IPS DF 4.7 (cell line): ENCODE measurements around the gene C1orf146.
"Not testable (repeated sequence)": the region's sequence is repeated elsewhere in the genome, so short reads cannot be mapped to it uniquely, and the experiment has no call there.

Source experiments
- DNase-seq: peaks from one replicate; pipeline ENCODE4 v3.0.0-alpha.2; 2013; ENCODE audit warnings: low spot score; ENCODE audit errors: extremely low read depth

C1orf146 gene

GRCh38 chr1:92217721-92218120 is at the start of gene C1orf146:
TSS of gene C1orf146 (plus strand) at chr1:92217915. CDS start at chr1:92231421, 13,506 bp downstream.
- no peak for DNase-seq

DNA sequence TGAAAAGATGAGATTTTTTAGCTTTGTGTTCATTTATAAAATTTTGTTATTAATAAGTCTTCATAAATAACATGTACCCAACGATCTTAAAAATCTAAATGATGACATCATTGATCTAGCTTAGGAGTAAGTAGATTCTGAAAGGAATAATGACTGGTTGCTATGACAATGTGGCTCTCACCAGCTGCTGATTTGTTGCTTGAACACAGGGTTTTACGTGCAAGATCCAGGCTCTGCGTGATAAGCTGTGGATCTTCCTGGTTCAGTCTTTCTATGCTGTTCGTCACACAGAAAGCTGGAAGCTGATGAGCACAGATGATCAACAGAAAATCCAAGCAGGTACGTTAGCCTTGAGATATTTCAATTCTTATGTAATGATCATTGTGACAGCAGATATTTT is 49.1 kb upstream of the C1orf146 start:
- no peak for DNase-seq

DNA sequence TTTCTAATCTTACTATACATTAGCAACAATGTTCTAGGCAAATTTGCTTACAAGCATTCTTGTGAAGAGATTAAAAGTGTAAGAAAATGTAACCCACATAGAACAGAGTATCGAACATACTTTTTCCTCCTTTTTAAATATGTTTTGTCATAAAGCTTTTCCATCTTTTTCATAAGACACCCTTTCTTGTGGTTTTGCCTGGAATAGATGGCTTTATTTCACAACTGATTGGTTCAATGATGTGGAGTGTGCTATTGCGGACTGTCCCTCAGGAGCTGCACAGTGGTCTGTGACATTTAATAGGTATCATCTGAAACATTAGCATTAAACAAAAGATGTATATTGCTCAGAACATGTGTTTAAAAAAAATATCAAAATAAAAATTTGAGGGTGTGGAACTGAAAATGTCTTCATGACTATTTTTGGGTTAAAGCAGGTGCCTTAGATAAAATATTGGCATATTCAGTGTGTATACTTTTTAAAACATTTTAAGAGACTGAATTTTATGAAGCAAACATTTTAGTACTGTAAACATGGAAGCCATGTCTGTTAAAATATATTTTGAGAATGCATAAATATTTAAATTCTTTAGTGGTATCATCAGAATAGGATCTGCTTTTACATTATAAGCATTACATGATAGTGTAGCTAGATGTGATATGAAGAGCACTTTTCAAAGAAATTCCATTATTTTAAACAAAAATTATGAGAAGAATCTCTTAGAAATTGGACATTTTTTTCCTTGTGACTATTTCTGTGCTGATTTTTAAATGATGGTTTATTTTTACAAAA is 48.3 kb upstream of the C1orf146 start:
- no peak for DNase-seq

- no peak for DNase-seq
Observed at GRCh38 chr1:92184632-92185031, 33.1 kb upstream of the C1orf146 start.

DNA sequence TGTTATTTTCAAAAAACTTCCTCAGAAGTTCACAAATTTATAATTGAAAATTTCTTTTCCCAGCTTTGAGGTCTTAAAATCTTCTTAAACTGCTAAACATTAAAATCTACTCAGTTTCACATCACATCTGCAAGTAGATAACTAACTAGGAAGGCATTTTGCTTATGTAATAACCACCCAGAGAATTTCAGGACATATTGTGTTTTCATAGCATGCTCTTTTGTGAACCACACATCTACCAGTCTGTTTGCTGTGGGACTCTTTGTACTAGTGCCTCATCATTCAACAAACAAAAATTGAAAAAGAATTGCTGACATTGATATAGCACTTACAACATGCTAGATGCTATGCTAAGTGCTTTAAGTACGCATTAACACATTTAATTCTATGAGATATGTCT is 31.6 kb upstream of the C1orf146 start:
- no peak for DNase-seq

DNA sequence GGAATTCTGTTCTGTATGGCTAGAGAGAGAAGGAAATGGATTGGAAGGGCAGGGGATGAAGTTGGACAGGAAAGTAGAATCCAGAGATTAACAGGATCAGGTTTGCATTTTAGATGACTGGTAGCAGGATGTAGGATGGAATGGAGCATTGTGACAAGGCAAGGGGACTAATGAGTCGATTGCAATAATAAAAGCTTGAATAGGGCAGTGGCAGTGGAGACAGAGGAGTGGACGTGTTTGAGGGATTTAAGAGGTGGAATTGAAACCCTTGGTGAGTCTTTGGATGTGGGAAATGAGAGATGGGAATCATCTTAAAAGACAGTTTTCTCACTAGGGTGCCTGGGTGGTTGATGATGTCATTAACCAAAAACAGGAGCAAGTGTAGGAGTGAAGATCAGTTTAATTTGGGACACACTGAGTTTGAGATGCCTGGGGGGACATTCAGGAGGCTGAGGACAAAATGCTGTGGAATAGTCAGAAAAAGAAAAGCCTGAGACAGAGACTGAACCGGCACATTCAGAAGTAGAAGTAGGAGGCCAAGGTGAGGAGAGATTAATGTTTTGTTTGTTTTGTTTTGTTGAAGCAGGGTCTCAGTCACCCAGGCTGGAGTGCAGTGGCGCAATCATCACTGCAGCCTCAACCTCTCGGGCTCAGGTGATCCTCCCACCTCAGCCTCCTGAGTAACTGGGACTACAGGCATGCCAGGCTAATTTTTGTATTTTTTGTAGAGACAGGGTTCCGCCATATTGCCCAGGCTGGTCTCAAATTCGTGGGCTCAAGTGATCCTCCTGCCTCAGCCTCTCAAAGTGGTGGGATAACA is 29.1 kb upstream of the C1orf146 start:
- no peak for DNase-seq

GRCh38 chr1:92191726-92192125 is 26.0 kb upstream of the C1orf146 start:
- no peak for DNase-seq

DNA sequence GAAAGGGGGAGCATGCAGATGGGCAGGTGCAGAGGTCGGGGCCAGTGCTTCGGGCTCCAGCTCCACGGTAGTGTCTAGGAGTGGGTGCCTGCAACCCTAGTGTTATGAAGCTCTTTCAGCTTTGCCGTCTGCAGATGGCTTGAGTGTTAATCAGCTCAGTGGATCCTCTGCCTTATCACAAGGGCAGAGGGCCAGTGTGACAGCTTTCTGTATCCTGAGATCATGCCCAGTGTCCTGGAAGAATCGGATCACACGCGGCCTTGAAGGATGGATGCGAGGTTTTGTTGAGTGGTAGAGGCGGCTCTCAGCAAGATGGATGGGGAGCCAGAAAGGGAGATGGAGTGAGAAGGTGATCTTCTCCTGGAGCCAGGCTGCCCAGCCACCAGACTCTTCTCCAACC is 25.5 kb upstream of the C1orf146 start:
- DNase-seq, result no peak

GRCh38 chr1:92194511-92194910 is 23.2 kb upstream of the C1orf146 start:
- DNase-seq, result no peak

DNA sequence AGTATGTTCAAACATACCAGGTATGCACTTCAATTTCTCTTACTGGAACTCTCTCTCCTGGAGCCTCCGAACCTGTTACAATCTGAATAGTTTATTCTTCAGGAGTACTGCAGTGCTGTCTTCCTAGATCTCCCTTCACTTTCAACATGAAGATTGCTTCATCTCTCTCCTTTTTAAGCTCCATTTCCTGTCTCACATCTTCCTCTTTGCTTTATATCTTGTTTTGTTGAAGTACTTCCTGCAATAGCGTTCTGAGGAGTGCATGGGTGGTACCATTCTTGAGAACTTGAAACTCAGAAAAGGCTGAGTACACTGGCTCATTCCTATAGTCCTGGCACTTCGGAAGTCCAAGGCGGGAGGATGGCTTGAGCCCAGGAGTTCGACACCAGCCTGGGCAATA is 15.7 kb upstream of the C1orf146 start:
- no peak for DNase-seq

DNA sequence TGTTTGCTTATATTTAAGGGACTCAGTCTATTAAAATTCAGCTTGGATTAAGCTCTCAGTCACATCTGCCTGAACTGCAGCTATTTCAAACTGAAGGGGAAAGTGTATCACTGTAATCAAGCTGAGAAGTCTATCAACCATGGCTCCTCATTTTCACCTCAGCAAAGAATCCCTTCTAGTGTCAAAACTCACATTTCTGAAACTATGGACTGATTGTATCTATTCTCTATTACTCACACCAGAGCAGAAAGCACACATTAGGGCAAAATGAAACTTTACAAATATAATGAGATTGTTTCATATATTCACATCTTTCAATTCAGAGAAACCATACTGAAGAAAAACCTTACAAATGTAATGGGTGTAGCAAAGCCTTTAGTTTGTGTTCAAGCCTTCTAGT is 14.6 kb upstream of the C1orf146 start:
- DNase-seq, result no peak

DNA sequence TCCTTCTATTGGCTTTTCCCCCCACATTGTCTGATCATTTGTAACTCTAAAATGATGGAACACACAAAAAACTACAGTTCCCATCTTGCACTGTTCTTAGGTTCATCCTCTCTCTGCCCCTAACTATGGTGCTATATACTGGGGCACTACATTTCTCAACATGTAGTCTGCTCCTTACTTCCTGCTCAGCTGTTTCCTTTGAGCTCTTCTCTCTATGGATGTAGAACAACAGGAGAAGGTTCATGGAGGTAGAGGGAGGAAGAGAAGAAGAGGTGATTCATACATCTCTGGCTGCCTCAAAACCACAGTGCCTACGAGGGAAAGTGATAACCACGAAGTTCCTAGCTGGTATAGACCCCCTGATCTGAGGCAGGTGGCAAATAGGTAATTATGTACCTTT is 7.0 kb upstream of the C1orf146 start:
- DNase-seq, result no peak

GRCh38 chr1:92211166-92211565 is 6.5 kb upstream of the C1orf146 start:
- no peak for DNase-seq

GRCh38 chr1:92218559-92218958 is 844 bp downstream of the C1orf146 start:
- DNase-seq, result no peak

DNA sequence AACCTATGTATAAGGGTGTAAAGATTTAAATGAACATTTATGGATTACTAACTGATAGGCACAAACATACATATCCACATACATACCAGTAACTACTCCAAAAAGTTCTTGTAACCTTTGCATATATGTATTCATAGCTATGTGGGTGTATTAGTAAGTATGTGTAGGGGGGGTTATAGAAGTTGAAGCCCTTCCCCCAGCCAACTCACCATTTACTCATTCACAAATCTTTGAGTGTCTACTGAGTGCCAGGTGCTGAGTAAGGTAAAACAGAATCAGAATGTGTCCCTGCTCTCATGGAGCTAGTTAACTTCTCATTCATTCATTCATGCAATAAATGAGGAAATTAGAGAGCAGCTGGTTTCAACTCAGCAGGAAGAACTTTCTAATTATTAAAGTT is 1.3 kb downstream of the C1orf146 start:
- no peak for DNase-seq

GRCh38 chr1:92228401-92228800 is 10.7 kb downstream of the C1orf146 start:
- DNase-seq, result no peak

DNA sequence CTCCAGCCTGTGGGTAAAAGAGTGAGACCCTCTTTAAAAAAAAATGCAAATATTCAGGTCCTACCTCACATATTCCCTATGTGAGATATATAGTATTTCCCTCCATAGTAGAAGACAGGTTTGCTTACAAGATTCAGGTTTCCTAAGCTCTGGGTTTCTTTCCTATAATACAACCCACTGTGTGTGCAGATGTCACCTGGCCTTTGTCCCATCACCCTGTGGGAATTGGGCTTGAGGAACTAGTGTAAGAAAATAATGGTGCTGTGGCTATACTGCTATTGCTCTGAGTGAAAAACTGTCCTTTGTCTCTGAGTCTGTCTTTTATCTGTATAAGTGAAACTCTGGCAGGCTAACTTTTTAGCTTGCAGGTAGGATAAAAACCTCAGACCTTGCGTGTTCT is 13.0 kb downstream of the C1orf146 start:
- no peak for DNase-seq

DNA sequence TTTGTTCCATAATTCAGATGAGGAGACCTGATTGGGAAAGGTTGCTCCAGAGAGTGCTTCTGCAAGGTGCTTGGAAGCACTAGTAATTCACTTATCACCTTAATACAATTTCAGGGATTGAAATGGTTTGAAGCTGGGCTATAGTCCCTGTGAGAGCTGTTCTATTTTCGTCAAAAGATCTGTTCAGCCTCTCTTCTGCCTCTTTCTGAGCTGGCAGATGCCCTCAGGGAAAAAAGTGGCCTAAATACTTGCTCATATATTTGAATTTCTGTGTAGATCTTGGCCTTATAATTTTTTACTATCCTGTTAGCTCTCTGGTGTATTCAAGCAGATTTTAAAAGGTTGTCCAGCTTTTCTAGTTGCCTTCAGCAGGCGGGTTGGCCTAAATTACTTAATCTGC is 22.3 kb downstream of the C1orf146 start:
- no peak for DNase-seq

GRCh38 chr1:92244376-92244775 is 26.7 kb downstream of the C1orf146 start:
- DNase-seq, result no peak

DNA sequence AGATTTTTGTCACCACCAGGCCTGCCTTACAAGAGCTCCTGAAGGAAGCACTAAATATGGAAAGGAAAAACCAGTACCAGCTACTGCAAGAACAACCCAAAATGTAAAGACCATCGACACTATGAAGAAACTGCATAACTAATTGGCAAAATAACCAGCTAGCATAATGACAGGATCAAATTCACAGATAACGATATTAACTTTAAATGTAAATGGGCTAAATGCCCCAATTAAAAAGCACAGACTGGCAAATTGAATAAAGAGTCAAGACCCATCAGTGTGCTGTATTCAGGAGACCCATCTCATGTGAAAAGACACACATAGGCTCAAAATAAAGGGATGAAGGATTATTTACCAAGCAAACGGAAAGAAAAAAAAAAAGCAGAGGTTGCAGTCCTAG is 37.0 kb downstream of the C1orf146 start:
- DNase-seq, result not testable (repeated sequence)

DNA sequence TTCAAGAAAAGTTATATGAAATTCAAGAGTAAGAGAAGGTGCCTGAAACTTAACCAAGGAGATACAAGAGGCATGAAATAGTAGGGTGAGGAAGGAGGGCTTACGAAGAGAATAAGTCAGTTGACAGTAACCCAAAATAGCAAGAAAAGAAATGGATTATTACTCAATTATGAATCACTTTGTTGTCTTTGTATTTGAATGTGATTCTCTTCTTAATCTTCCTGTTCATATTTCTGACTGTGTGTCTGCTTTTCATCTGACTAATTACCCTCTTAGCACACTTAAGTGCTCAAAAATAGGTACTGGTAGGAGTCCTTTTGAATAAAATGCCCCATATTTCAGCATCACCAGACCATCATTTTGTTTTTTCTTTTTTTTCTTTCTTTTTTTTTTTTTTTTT is 41.6 kb downstream of the C1orf146 start:
- DNase-seq, result no peak

DNA sequence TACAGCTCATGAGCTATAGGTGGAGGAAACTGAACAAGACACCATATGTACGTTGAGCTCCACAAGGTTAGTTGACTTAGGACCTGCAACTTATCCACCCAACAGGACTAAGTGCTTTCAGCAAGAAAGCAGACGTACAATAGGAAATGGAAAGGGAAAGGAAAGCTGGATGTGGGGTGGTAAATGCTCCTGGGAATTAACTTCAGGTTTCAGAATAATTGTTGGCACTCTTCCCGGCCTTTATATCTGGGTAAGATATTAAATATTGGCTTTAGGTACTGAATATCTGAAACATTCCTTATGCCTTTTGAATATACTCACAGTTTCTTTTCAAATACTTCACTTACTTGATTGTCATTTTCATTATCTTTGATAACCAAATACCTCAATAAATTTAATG is 44.8 kb downstream of the C1orf146 start:
- DNase-seq, result no peak

DNA sequence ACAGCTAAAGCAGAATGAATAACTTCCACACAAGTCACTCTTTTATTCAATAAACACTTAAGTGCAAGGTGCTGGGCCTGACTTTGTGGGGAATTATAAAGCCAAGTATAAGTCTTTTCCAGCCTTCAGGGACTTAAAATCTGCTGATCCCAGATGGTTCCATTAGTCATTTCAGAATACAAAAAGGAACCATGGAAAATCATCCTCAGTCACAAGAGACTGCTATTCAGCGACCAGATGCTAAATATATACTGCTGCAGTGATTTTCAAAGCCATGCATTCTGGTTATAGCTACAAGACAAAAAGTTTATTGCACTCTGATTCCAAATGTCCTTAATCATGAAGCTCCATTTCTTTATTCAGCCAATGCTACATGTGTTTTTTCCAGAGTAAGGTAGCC is 55.3 kb downstream of the C1orf146 start:
- DNase-seq, result no peak
